GM18951 (cell line): Measurements from ENCODE around the gene LAPTM5.
"Not testable (repeated sequence)": the region's sequence is repeated elsewhere in the genome, so short reads cannot be mapped to it uniquely, and the experiment has no call there.

Source experiments
- POLR2A ChIP-seq: IDR thresholded peaks from 4 replicates; pipeline ENCODE4 v1.6.1; 2011; ENCODE audit warnings: mild to moderate bottlenecking; ENCODE audit not compliant: insufficient read length, insufficient read depth; ENCODE audit errors: extremely low read depth
- in situ Hi-C: fragments of 300-500 bp; cut with MboI; formaldehyde crosslinking; loops from one replicate; pipeline ENCODE4 v1.12.0; 2022; ENCODE audit warnings: low sequenced_read_pairs, mixed read lengths, inconsistent platforms; ENCODE audit not compliant: unreplicated experiment

The LAPTM5 gene

GRCh38 chr1:30791868-30792267 lies 34.3 kb upstream of the LAPTM5 start:
- TF ChIP-seq POLR2A = no peak
- in situ Hi-C loops = no loop called here

- TF ChIP-seq POLR2A = no peak
- in situ Hi-C loops = no loop called here
Measured at GRCh38 chr1:30790850-30791778, 33.5 kb upstream of the LAPTM5 start.

GRCh38 chr1:30790256-30790525 lies 32.6 kb upstream of the LAPTM5 start:
- in situ Hi-C loops = not testable (repeated sequence)

- TF ChIP-seq POLR2A = no peak
- in situ Hi-C loops = no loop called here
Measured at GRCh38 chr1:30789388-30790255, 32.0 kb upstream of the LAPTM5 start.

- no peak for TF ChIP-seq POLR2A
- in situ Hi-C loops = no loop called here
Measured at GRCh38 chr1:30788580-30789387, 31.2 kb upstream of the LAPTM5 start.

DNA sequence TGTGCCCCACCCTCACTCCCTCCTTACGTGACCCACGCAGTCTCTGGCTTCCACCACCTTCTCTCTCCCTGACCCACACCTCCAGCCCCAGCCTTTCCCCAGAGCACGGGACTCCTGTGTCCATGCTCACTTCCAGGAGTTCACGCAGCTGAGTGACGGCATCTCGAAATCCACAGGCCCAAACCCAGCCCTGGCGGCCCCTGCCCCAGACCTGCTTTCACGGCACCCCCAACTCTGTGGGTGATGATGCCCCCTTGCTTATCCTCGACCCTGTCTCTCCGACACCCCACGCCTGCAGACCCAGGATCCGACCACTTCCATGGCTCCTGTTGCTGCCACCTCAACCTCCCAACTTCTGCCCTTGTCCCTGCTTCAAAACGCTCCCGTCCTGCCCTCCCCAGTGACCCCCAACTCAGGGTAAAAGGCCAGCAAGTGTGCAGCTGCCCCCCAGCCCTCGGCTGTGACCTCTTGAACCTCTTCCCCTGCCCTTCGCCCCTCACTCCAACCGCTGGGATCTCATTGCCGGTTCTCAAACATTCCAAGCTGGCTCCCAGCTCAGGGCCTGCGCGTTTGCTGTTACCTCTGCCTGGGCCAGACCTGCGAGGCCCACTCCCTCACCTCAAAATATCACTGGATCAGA lies 30.4 kb upstream of the LAPTM5 start:
- TF ChIP-seq POLR2A = no peak
- in situ Hi-C loops = no loop called here

- in situ Hi-C loops = no loop called here
Measured at GRCh38 chr1:30787266-30787665, 29.7 kb upstream of the LAPTM5 start.

DNA sequence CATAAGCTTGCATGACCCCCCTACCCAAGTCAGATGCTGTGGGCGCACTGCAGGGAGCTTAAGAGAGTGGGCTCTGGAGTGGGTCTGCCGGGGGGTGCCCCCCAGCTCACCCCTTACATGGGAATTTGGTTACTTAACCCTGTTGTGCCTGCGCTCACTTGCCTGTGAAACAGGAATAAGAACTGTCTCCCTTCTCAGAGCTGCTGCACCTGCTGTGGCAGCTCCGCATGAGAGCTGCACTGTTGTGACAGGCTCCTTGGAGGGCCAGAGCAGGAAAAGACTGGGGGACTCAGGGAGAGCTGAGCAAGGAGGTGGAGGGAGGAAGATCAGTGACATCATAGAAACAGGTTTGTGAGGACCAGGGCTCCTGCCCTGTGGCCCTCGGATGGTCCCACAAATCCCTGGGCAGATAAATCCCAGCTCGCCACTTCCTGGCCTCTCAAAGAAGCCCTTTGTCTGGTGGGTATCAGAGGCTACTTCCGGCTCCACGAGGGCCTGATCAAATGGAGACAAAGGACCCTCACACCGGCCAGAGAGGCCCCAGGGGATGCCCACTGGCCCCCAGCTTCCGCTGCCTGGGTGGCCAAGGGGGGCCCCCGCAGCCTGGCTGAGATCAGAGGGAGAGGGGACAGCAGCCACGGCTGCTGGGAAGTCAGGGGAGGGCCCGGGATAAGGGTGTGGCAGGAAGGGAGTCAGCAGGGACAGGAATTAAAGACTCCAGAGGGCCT lies 28.9 kb upstream of the LAPTM5 start:
- in situ Hi-C loops = no loop called here
- TF ChIP-seq POLR2A = no peak

More at GRCh38 chr1:30787266-30787665, 29.7 kb upstream of the LAPTM5 start:
- no peak for TF ChIP-seq POLR2A

DNA sequence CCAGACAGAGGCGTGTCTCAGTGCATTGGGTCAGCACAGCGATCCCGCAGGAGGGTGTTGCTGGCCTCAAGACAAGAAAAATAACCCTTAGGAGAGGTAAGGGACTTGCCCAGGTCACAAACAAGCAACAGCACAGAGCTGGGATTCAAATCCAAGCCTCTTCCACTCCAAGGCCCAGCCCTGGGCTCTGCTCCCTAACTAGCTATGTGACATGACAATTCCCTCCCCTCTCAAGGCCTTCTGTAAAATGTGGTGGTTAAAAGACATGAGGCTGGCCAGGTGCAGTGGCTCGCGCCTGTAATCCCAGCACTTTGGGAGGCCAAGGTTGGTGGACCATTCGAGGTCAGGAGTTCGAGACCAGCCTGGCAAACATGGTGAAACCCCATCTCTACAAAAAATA lies 28.1 kb upstream of the LAPTM5 start:
- in situ Hi-C loops = no loop called here

DNA sequence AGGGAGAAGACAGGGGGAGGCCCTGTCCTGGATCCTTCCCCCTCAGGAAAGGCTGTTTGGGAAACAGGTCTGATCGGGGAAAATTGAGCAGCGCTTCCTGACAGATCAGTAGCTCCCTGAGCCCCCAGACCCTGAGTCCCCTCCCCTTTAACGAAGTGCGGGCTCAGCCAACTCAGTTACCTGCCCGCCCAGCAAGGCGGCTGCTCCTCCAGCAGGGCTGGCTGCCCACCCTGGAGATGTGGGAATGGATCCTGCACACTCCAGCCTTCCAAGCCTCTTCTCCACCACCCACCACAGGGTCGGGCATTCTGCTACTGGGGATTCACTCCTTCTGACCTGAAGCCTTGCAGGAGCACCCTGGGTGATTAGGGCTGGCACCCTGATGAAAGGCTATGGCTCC lies 27.6 kb upstream of the LAPTM5 start:
- in situ Hi-C loops = no loop called here

More for the DNA sequence above, 28.1 kb upstream of the LAPTM5 start:
- TF ChIP-seq POLR2A = no peak

DNA sequence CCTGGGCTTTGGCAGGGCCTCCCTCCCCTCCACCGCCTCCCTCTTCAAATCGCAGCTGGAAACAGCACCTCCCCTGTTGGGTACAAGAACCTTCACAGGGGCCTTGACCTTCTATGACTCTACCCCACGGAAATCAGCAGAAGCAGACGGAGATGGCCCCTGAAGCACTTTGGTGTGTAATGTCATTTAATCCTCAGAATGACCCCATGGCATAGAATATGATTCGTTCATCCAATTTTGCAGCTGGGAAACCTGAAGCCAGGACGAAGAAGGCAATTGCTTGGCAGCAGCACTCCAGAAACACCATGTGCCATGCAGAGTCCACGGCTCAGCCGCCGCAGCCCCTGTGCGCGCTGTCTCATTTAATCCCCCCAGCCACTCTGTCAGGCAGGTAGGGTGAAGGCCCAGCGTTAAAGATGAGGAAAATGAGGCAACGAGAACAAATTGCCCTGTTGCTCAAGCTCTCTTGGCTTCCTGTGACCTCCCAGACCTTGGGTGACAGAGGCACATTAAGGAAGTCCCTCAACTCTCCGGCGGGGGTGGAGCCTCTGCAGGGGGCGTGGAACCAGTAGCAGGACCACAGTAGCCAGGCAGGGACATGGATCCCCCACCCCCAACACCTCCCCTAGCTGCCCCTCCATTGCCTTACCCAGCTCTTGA lies 25.8 kb upstream of the LAPTM5 start:
- in situ Hi-C loops = no loop called here
- no peak for TF ChIP-seq POLR2A

More for the DNA sequence above, 27.6 kb upstream of the LAPTM5 start:
- TF ChIP-seq POLR2A = no peak
